Measurements from ENCODE around the gene DCTN3. TPM values are rescaled to one million over a fixed set of nuclear protein-coding genes. Genes with fewer than 3 reads are reported as not detected.

DCTN3 gene
- total RNA-seq, 2 experiments from 2014 or later = 81.5 to 84.4 TPM

- Mint-ChIP-seq H3K27ac (peak overlapping the region; percentile 44), H3K4me3 (no peak overlapping the region), H3K27me3 (no peaks in the 10 kb centered on the region), H3K36me3 (ENCODE audit: low read depth) (peaks cover 53% of the 10 kb centered on the region), H3K4me1 (ENCODE audit: low read depth) (peaks cover 53% of the 10 kb centered on the region), H3K9me3 (no peaks in the 10 kb centered on the region)
- ChIA-PET POLR2A (no interaction called here), CTCF (no interaction called here)
- Histone ChIP-seq H3K36me3 (ENCODE audit: insufficient read depth, low read length) (peaks cover 41% of the 10 kb centered on the region), H3K4me3 (ENCODE audit: low read length) (no peak overlapping the region), H3K9me3 (ENCODE audit: control insufficient read depth in 1 of 2, insufficient read depth in 1 of 2, low read length in 2 of 2) (no peaks in the 10 kb centered on the region), H3K27me3 (ENCODE audit: control insufficient read depth in 1 of 2, insufficient read depth in 2 of 2, low read length in 2 of 2) (no peaks in the 10 kb centered on the region), H3K4me1 (ENCODE audit: insufficient read depth, low read length) (peaks cover 54% of the 10 kb centered on the region), H3K27ac (ENCODE audit: low read depth in 1 of 2, low read length in 2 of 2) (no peak overlapping the region)
- DNase-seq (no peak), ATAC-seq (ENCODE audit: poor library complexity) (no peak)
- intact Hi-C loops (cut with DNase I, micrococcal nuclease) = no loop called here
- no peak for TF ChIP-seq CTCF (IDR thresholded peaks at IDR 0.05)
Measured at GRCh38 chr9:34651321-34651720, 31.0 kb upstream of the DCTN3 start.

GRCh38 chr9:34650816-34651215 is 30.5 kb upstream of the DCTN3 start:
- Mint-ChIP-seq H3K4me3 (no peak overlapping the region), H3K9me3 (no peaks in the 10 kb centered on the region), H3K4me1 (ENCODE audit: low read depth) (peaks cover 57% of the 10 kb centered on the region), H3K27me3 (no peaks in the 10 kb centered on the region), H3K27ac (peak overlapping the region; percentile 44), H3K36me3 (ENCODE audit: low read depth) (peaks cover 54% of the 10 kb centered on the region)
- CTCF ChIA-PET = no interaction called here
- intact Hi-C loops (cut with DNase I, micrococcal nuclease) = no loop called here
- Histone ChIP-seq H3K9me3 (ENCODE audit: control insufficient read depth in 1 of 2, insufficient read depth in 1 of 2, low read length in 2 of 2) (no peaks in the 10 kb centered on the region), H3K27ac (ENCODE audit: low read depth in 1 of 2, low read length in 2 of 2) (no peak overlapping the region), H3K36me3 (ENCODE audit: insufficient read depth, low read length) (peaks cover 41% of the 10 kb centered on the region), H3K4me1 (ENCODE audit: insufficient read depth, low read length) (peaks cover 59% of the 10 kb centered on the region), H3K27me3 (ENCODE audit: control insufficient read depth in 1 of 2, insufficient read depth in 2 of 2, low read length in 2 of 2) (no peaks in the 10 kb centered on the region), H3K4me3 (ENCODE audit: low read length) (no peak overlapping the region)
- POLR2A ChIA-PET = interaction anchor here (0.6 kb wide), 1 partner anchor 12 kb away, joined by 3 read pairs; no protein-coding TSS in a partner anchor
- no peak for ATAC-seq (ENCODE audit: poor library complexity)
- no peak for DNase-seq
- TF ChIP-seq CTCF (IDR thresholded peaks at IDR 0.05) = no peak

GRCh38 chr9:34648673-34649072 is 28.4 kb upstream of the DCTN3 start:
- no peak overlapping the region for H3K4me3 ChIP-seq (ENCODE audit: low read length)
- H3K9me3 Mint-ChIP-seq = no peaks in the 10 kb centered on the region
- peaks cover 55% of the 10 kb centered on the region for H3K4me1 ChIP-seq (ENCODE audit: insufficient read depth, low read length)
- no peak overlapping the region for H3K27ac ChIP-seq (ENCODE audit: low read depth in 1 of 2, low read length in 2 of 2)
- peak overlapping the region; percentile 88 for H3K27ac Mint-ChIP-seq
- peaks cover 54% of the 10 kb centered on the region for H3K36me3 Mint-ChIP-seq (ENCODE audit: low read depth)
- TF ChIP-seq CTCF (IDR thresholded peaks at IDR 0.05) = no peak
- no peaks in the 10 kb centered on the region for H3K9me3 ChIP-seq (ENCODE audit: control insufficient read depth in 1 of 2, insufficient read depth in 1 of 2, low read length in 2 of 2)
- H3K4me3 Mint-ChIP-seq = peak overlapping the region; percentile 68
- POLR2A ChIA-PET = interaction anchor here (4.4 kb wide), 1 partner anchor 12 kb away, joined by 84 read pairs; the partner anchor contains the start of gene SIGMAR1
- intact Hi-C loops (cut with DNase I, micrococcal nuclease) = loop anchor here in 1 of 2 experiments (5.0 kb wide), 1 partner anchor 36 kb away; the partner anchor contains the start of gene RPP25L
- H3K36me3 ChIP-seq (ENCODE audit: insufficient read depth, low read length) = peaks cover 41% of the 10 kb centered on the region
- DNase-seq (no peak), ATAC-seq (ENCODE audit: poor library complexity) (no peak)
- H3K4me1 Mint-ChIP-seq (ENCODE audit: low read depth) = peaks cover 49% of the 10 kb centered on the region
- CTCF ChIA-PET = interaction anchor here (3.9 to 5.9 kb wide), 2 partner anchors 14 to 53 kb away, joined by 37 to 57 read pairs; partner anchors contain the start of gene CCL27
- no peaks in the 10 kb centered on the region for H3K27me3 ChIP-seq (ENCODE audit: control insufficient read depth in 1 of 2, insufficient read depth in 2 of 2, low read length in 2 of 2)
- H3K27me3 Mint-ChIP-seq = no peaks in the 10 kb centered on the region

All from CD4-positive, alpha-beta T cell (primary cell).